Stimulated activated CD4-positive, alpha-beta T cell treated with anti-CD3 and anti-CD28 coated beads, Interleukin-1b, Interleukin-23, amount 100 ng/mL, for 1 hour (primary cell): ENCODE data around the gene GBA2.
A peak's percentile ranks its signal among the peaks of the same experiment; 100 is the strongest.

Source experiments
- DNase-seq, 2 donors: peaks; one replicate each; pipeline ENCODE4 v3.0.0-alpha.2; 2020; ENCODE audit warnings: low read depth in 2 of 2

The GBA2 gene

GRCh38 chr9:35738186-35738585 is 10.8 kb downstream of the GBA2 start:
- no peak for DNase-seq

GRCh38 chr9:35737143-35737542 is 11.9 kb downstream of the GBA2 start:
- no peak for DNase-seq

- DNase-seq: peak in 1 of 2 donors; percentile 57
Measured at GRCh38 chr9:35736201-35736633, 12.8 kb downstream of the GBA2 start.

GRCh38 chr9:35734096-35734495 is 14.9 kb downstream of the GBA2 start:
- no peak for DNase-seq

GRCh38 chr9:35732800-35733541 is 16.1 kb downstream of the GBA2 start:
- DNase-seq: no peak

- peak; percentile 88 to 95 for DNase-seq
Measured at GRCh38 chr9:35732185-35732799, 16.7 kb downstream of the GBA2 start, which contains the start of the genes CREB3 and TLN1. CREB3 (plus strand) TSS chr9:35732666; CDS start chr9:35732773, 107 bp downstream. TLN1 (minus strand) TSS chr9:35732195; CDS start chr9:35725694, 6,501 bp downstream.

- DNase-seq: no peak
Measured at GRCh38 chr9:35731415-35732184, 17.4 kb downstream of the GBA2 start.

- DNase-seq: no peak
Measured at GRCh38 chr9:35730486-35730854, 18.6 kb downstream of the GBA2 start.

GRCh38 chr9:35729700-35730485 is 19.1 kb downstream of the GBA2 start:
- no peak for DNase-seq

- DNase-seq: no peak
Measured at GRCh38 chr9:35729101-35729500, 19.9 kb downstream of the GBA2 start.

- DNase-seq: no peak
Measured at GRCh38 chr9:35728041-35728971, 20.7 kb downstream of the GBA2 start.

GRCh38 chr9:35727676-35728040 is 21.4 kb downstream of the GBA2 start:
- no peak for DNase-seq

GRCh38 chr9:35726931-35727330 is 22.1 kb downstream of the GBA2 start:
- no peak for DNase-seq

- no peak for DNase-seq
Measured at GRCh38 chr9:35725362-35725761, 23.7 kb downstream of the GBA2 start.

GRCh38 chr9:35723908-35724307 is 25.1 kb downstream of the GBA2 start:
- DNase-seq: no peak

- DNase-seq: no peak
Measured at GRCh38 chr9:35723426-35723825, 25.6 kb downstream of the GBA2 start.

- DNase-seq: no peak
Measured at GRCh38 chr9:35719546-35719945, 29.5 kb downstream of the GBA2 start.

GRCh38 chr9:35718721-35719511 is 30.1 kb downstream of the GBA2 start:
- no peak for DNase-seq

- no peak for DNase-seq
Measured at GRCh38 chr9:35717132-35717870, 31.7 kb downstream of the GBA2 start.
